Colonic mucosa (tissue), 4 donors: ENCODE data around the gene TOMM20L. TPM values are rescaled to one million over a fixed set of nuclear protein-coding genes. Genes with fewer than 3 reads are reported as not detected.

Source experiments
- DNase-seq: peaks from one replicate; pipeline ENCODE4 v3.0.0-alpha.2; 2020
- H3K27ac ChIP-seq: fragments of 200-600 bp; one replicate; pipeline ENCODE4 v1.8.0; 2021
- H3K27me3 ChIP-seq: fragments of 200-600 bp; one replicate; pipeline ENCODE4 v1.8.0; 2021
- H3K36me3 ChIP-seq: fragments of 200-600 bp; one replicate; pipeline ENCODE4 v1.8.0; 2021
- H3K4me1 ChIP-seq: fragments of 200-600 bp; one replicate; pipeline ENCODE4 v1.8.0; 2021; ENCODE audit warnings: mild to moderate bottlenecking
- H3K4me3 ChIP-seq: fragments of 200-600 bp; one replicate; pipeline ENCODE4 v1.8.0; 2021
- H3K9ac ChIP-seq, 2 donors: one replicate each; pipeline ENCODE4 v1.7.0; 2013; ENCODE audit warnings: control low read depth in 2 of 2, low read depth in 2 of 2, low read length in 2 of 2
- H3K9me3 ChIP-seq: fragments of 200-600 bp; one replicate; pipeline ENCODE4 v1.8.0; 2021
- CTCF ChIP-seq: fragments of 200-600 bp; IDR thresholded peaks from one replicate; pipeline ENCODE4 v1.8.0; 2022; ENCODE audit warnings: antibody characterized with exemption, mild to moderate bottlenecking
- intact Hi-C: fragments of 100-400 bp; cut with DNase I; formaldehyde crosslinking; loops from one replicate; pipeline ENCODE4 v1.14.1; 2022
- total RNA-seq, 2 donors: library from RNA; stranded (reverse); fragmentation: NEBNext Ultra II Directional in 1 of 2; extraction: Animal tissue kit (Norgen Biotek cat#: 25700) in 1 of 2; gene quantifications; one replicate each; pipeline ENCODE4 v1.2.1, GENCODE V29; 2021
- donor health status: healthy.
- donor health status: DM: no; HTN: no; CAD: no.
- donor health status: DM: no; HTN: no; CAD: no.

The TOMM20L gene
- total RNA-seq, 2 donors from 2014 or later = not detected

DNA sequence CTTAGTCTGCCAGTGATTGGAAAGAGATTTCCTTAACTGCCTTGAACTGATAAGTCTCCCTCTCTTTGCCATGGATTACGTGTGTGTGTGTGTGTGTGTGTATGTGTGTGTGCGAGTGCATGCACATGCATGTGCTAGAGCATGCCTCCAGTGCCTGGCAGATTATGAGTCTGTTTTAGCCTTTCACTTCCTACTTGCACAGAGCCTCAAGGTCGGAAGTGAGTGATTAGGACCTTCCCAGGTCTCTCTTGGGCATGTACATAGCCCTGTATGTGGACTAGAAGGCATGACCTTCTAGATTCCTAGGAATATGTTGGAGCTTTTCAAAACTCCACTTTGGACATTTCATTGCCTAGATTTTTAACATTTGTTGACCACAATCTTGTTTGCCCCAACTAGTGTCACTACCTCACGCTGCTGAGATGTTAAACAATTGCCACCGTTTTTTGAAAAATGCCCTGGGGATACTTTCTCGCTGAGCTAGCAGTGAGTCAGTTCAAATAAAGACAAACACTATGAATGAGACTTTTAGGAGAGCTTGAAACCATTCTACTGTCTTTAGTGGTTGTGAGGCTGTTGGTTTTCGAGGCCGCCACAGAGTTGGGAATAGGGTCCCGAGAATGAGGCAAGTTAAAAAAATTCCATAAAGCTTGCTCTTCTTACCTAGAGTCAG lies 60.0 kb downstream of the TOMM20L start:
- TF ChIP-seq CTCF = no peak
- Histone ChIP-seq H3K36me3 (no peaks in the 10 kb centered on the region), H3K9ac (no peak overlapping the region)

More for the DNA sequence above, 60.0 kb downstream of the TOMM20L start:
- Histone ChIP-seq H3K27ac (no peak overlapping the region), H3K27me3 (no peaks in the 10 kb centered on the region), H3K4me1 (no peaks in the 10 kb centered on the region), H3K4me3 (no peak overlapping the region), H3K9me3 (no peaks in the 10 kb centered on the region)
- DNase-seq = no peak
- intact Hi-C loops = no loop called here

Other genes with a start within 250 kb of the TOMM20L start
- gene ARMH4, start 243.7 kb upstream of the TOMM20L start, total RNA-seq = 1 to 10 TPM in 1 of 2 donors, under 1 TPM in 1; 0.57 to 2.8 TPM
- gene ACTR10, start 195.8 kb upstream of the TOMM20L start, total RNA-seq = 10 to 100 TPM; 45.9 to 61.4 TPM
- gene PSMA3, start 151.1 kb upstream of the TOMM20L start, total RNA-seq = 100 to 1,000 TPM; 116 to 182 TPM
- gene ARID4A, start 97.4 kb upstream of the TOMM20L start, total RNA-seq = 10 to 100 TPM; 21.4 to 26.8 TPM
- 10 to 100 TPM; 20.9 to 28.4 TPM for gene TIMM9, start 31.6 kb downstream of the TOMM20L start, total RNA-seq
- gene KIAA0586, start 31.8 kb downstream of the TOMM20L start, total RNA-seq = 10 to 100 TPM; 12.3 to 17.4 TPM
- 1 to 10 TPM; 1.5 to 4.9 TPM for gene DACT1, start 242.0 kb downstream of the TOMM20L start, total RNA-seq